HG03139 (cell line): ENCODE data around the gene PLCL2.
"Not testable (repeated sequence)": the region's sequence is repeated elsewhere in the genome, so short reads cannot be mapped to it uniquely, and the experiment has no call there.

Experiments
- ATAC-seq: cut with Tn5 transposase; IDR thresholded peaks from one replicate; pipeline ENCODE4 v1.9.1; 2021; ENCODE audit not compliant: unreplicated experiment

PLCL2 gene

GRCh38 chr3:17110660-17111396 is 226.1 kb downstream of the PLCL2 start:
- no peak for ATAC-seq

GRCh38 chr3:17111586-17111985 is 226.8 kb downstream of the PLCL2 start:
- ATAC-seq: no peak

- ATAC-seq: no peak
Observed at GRCh38 chr3:17115186-17115585, 230.4 kb downstream of the PLCL2 start.

- no peak for ATAC-seq
Observed at GRCh38 chr3:17116007-17116600, 231.3 kb downstream of the PLCL2 start.

- no peak for ATAC-seq
Observed at GRCh38 chr3:17118771-17119170, 234.0 kb downstream of the PLCL2 start.

GRCh38 chr3:17119201-17120072 is 234.7 kb downstream of the PLCL2 start:
- no peak for ATAC-seq

- no peak for ATAC-seq
Observed at GRCh38 chr3:17120115-17120514, 235.4 kb downstream of the PLCL2 start.

- ATAC-seq: no peak
Observed at GRCh38 chr3:17121336-17121735, 236.6 kb downstream of the PLCL2 start.

GRCh38 chr3:17122758-17123157 is 238.0 kb downstream of the PLCL2 start:
- no peak for ATAC-seq

- ATAC-seq: no peak
Observed at GRCh38 chr3:17125738-17126442, 241.1 kb downstream of the PLCL2 start.

GRCh38 chr3:17128671-17129070 is 243.9 kb downstream of the PLCL2 start:
- ATAC-seq: not testable (repeated sequence)

- no peak for ATAC-seq
Observed at GRCh38 chr3:17129556-17129955, 244.8 kb downstream of the PLCL2 start.

- ATAC-seq: no peak
Observed at GRCh38 chr3:17130956-17131355, 246.2 kb downstream of the PLCL2 start.

- no peak for ATAC-seq
Observed at GRCh38 chr3:17132286-17133115, 247.7 kb downstream of the PLCL2 start.

- ATAC-seq: no peak
Observed at GRCh38 chr3:17133632-17134545, 249.1 kb downstream of the PLCL2 start.

GRCh38 chr3:17135696-17136095 is 250.9 kb downstream of the PLCL2 start:
- ATAC-seq: no peak

GRCh38 chr3:17136136-17136721 is 251.5 kb downstream of the PLCL2 start:
- no peak for ATAC-seq

- ATAC-seq: no peak
Observed at GRCh38 chr3:17137321-17137826, 252.6 kb downstream of the PLCL2 start.
